ENCODE measurements around the gene CDK14. TPM values are rescaled to one million over a fixed set of nuclear protein-coding genes. Genes with fewer than 3 reads are reported as not detected.

The CDK14 gene
- total and polyA plus RNA-seq, 9 donors = 12.6 to 54.1 (median 43.8) TPM

- no peak overlapping the region for H3K4me3 ChIP-seq
- H3K4me1 ChIP-seq (ENCODE audit: insufficient read depth) = no peaks in the 10 kb centered on the region
- no peaks in the 10 kb centered on the region for H3K9me3 ChIP-seq
- intact Hi-C loops (cut with DNase I) = no loop called here
- TF ChIP-seq CTCF (IDR thresholded peaks at IDR 0.05) (no peak), POLR2A (IDR thresholded peaks at IDR 0.05) (no peak), EP300 (IDR thresholded peaks at IDR 0.05) (no peak)
- H3K36me3 ChIP-seq = no peaks in the 10 kb centered on the region
- H3K27ac ChIP-seq = no peak overlapping the region
- no peak for DNase-seq
- H3K27me3 ChIP-seq = no peaks in the 10 kb centered on the region
These were observed 603.5 kb downstream of the CDK14 start for GRCh38 chr7:91199601-91200000.

- Histone ChIP-seq H3K9me3 (no peaks in the 10 kb centered on the region), H3K36me3 (no peaks in the 10 kb centered on the region), H3K27ac (no peak overlapping the region), H3K4me3 (no peak overlapping the region), H3K27me3 (no peaks in the 10 kb centered on the region), H3K4me1 (ENCODE audit: insufficient read depth) (peaks cover 4% of the 10 kb centered on the region)
- TF ChIP-seq EP300 (IDR thresholded peaks at IDR 0.05) = no peak
- TF ChIP-seq CTCF (IDR thresholded peaks at IDR 0.05) = no peak
- no peak for TF ChIP-seq POLR2A (IDR thresholded peaks at IDR 0.05)
- DNase-seq = no peak
- intact Hi-C loops (cut with DNase I) = no loop called here
- WGBS, 3 donors = 57 to 67% (median 60%) methylated on average over 9 of the region's 9 CpGs
These were observed 605.5 kb downstream of the CDK14 start for GRCh38 chr7:91201442-91202113.

- Histone ChIP-seq H3K27ac (no peak overlapping the region), H3K9me3 (no peaks in the 10 kb centered on the region), H3K36me3 (no peaks in the 10 kb centered on the region), H3K4me3 (no peak overlapping the region), H3K4me1 (ENCODE audit: insufficient read depth) (peaks cover 4% of the 10 kb centered on the region), H3K27me3 (no peaks in the 10 kb centered on the region)
- no peak for DNase-seq
- TF ChIP-seq EP300 (IDR thresholded peaks at IDR 0.05) = no peak
- TF ChIP-seq CTCF (IDR thresholded peaks at IDR 0.05) = no peak
- TF ChIP-seq POLR2A (IDR thresholded peaks at IDR 0.05) = no peak
- 27 to 58% (median 52%) methylated on average over 6 of the region's 6 CpGs for WGBS, 3 donors
- intact Hi-C loops (cut with DNase I) = no loop called here
These were observed 610.3 kb downstream of the CDK14 start for GRCh38 chr7:91206361-91206960.

- WGBS, 3 donors = 79 to 88% (median 83%) methylated on average over 7 of the region's 7 CpGs
- no peak for TF ChIP-seq EP300 (IDR thresholded peaks at IDR 0.05)
- no peak for TF ChIP-seq POLR2A (IDR thresholded peaks at IDR 0.05)
- TF ChIP-seq CTCF (IDR thresholded peaks at IDR 0.05) = no peak
- DNase-seq = no peak
- no peaks in the 10 kb centered on the region for H3K9me3 ChIP-seq
- H3K27ac ChIP-seq = no peak overlapping the region
- H3K4me3 ChIP-seq = no peak overlapping the region
- H3K36me3 ChIP-seq = no peaks in the 10 kb centered on the region
- H3K27me3 ChIP-seq = no peaks in the 10 kb centered on the region
- no peaks in the 10 kb centered on the region for H3K4me1 ChIP-seq (ENCODE audit: insufficient read depth)
- intact Hi-C loops (cut with DNase I) = no loop called here
These were observed 616.5 kb downstream of the CDK14 start for GRCh38 chr7:91212582-91212981.

Data from ovary (tissue), 9 donors.